ENCODE results near the gene CACNA1E. TPM values are rescaled to one million over a fixed set of nuclear protein-coding genes. Genes with fewer than 3 reads are reported as not detected.

The CACNA1E gene
- total RNA-seq, 6 experiments from 2014 or later: not detected

DNA sequence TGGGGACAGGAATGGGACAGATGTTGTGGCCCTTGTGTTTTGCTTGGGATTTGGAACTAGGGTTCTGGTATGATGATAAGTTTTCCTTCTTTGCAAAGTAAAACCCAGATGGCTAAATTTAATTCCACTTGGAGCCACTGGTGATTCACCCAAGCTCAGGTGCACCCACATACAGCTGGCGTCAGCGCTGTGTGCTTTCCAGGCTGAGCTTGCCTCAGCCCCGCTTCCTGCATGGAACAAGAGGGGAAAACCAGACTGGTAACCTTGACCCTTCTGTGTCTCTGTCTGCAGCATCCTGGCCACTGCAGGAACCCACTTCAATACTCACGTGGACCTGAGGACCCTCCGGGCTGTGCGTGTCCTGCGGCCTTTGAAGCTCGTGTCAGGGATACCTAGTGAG lies 94.2 kb downstream of the CACNA1E start:
- no peak overlapping the region for H3K27ac Mint-ChIP-seq
- no peak overlapping the region for H3K4me3 Mint-ChIP-seq
- no peaks in the 10 kb centered on the region; the same call in 1 of the 2 replicates for H3K27me3 Mint-ChIP-seq (ENCODE audit: insufficient read depth)
- no peaks in the 10 kb centered on the region for H3K4me1 Mint-ChIP-seq (ENCODE audit: low read depth)
- no peak for DNase-seq
- peaks cover 58% of the 10 kb centered on the region for H3K9me3 Mint-ChIP-seq
- TF ChIP-seq, protein P1, sequence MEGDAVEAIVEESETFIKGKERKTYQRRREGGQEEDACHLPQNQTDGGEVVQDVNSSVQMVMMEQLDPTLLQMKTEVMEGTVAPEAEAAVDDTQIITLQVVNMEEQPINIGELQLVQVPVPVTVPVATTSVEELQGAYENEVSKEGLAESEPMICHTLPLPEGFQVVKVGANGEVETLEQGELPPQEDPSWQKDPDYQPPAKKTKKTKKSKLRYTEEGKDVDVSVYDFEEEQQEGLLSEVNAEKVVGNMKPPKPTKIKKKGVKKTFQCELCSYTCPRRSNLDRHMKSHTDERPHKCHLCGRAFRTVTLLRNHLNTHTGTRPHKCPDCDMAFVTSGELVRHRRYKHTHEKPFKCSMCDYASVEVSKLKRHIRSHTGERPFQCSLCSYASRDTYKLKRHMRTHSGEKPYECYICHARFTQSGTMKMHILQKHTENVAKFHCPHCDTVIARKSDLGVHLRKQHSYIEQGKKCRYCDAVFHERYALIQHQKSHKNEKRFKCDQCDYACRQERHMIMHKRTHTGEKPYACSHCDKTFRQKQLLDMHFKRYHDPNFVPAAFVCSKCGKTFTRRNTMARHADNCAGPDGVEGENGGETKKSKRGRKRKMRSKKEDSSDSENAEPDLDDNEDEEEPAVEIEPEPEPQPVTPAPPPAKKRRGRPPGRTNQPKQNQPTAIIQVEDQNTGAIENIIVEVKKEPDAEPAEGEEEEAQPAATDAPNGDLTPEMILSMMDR (IDR thresholded peaks at IDR 0.05): no peak
- no peaks in the 10 kb centered on the region for H3K36me3 Mint-ChIP-seq (ENCODE audit: low read depth)

GRCh38 chr1:181583598-181583997 lies 100.3 kb downstream of the CACNA1E start:
- Mint-ChIP-seq H3K4me1 (ENCODE audit: low read depth) (no peaks in the 10 kb centered on the region), H3K27me3 (ENCODE audit: insufficient read depth) (no peaks in the 10 kb centered on the region), H3K27ac (no peak overlapping the region), H3K4me3 (no peak overlapping the region), H3K36me3 (ENCODE audit: low read depth) (no peaks in the 10 kb centered on the region), H3K9me3 (peaks cover 38% of the 10 kb centered on the region)
- no peak for DNase-seq
- TF ChIP-seq, protein P1 (IDR thresholded peaks at IDR 0.05): no peak; the same call in 1 of the 2 replicates

DNA sequence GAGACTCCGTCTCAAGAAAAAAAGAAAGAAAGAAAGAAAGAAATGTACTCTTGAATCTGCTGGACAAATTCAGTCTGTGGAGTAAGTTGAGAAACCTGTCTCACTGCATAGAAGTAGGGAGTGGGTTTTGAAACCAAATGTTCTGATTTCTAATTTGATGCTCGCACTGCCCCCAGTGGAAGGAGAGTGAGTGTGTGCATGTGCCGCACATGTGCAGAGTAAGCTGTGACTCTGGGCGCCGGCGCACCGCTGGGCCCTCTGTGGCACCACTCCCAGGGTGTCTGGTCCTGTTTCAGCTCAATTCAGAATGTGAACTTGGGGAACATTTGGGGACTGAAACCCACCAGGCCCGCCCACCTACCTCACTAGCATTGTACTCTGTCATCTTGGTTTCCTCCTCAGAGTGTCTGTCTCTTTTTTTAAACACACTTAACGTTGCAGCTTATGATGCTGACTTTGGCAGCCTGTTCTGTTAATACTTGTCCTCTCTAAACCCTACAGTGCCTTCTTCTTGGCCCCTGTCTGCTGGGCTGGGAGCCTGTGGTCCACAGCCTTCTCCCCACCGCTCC lies 104.6 kb downstream of the CACNA1E start:
- Mint-ChIP-seq H3K9me3 (peaks cover 26% of the 10 kb centered on the region), H3K36me3 (ENCODE audit: low read depth) (no peaks in the 10 kb centered on the region), H3K27me3 (ENCODE audit: insufficient read depth) (no peaks in the 10 kb centered on the region), H3K4me3 (no peak overlapping the region), H3K4me1 (ENCODE audit: low read depth) (no peaks in the 10 kb centered on the region), H3K27ac (no peak overlapping the region)
- TF ChIP-seq, protein P1 (IDR thresholded peaks at IDR 0.05): no peak
- DNase-seq: no peak

DNA sequence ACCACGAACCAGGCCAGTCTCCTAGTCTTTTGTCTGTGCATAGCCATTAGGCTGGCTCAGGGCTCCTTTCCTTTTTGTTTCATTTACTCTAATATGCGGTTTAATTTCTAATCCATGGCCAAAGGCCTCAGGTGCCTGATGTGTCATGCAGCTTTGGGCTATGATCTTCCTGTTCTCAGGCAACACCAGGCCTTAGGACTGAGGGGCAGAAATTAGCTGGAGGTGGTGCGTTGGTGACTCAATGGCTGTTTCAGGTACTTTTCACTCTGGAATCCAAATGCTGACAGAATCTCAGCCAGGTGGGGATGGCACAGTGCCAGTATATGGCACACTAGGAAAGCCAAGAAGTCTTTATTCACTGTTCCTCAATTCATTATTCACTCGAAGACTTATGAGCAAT lies 105.3 kb downstream of the CACNA1E start:
- TF ChIP-seq, protein P1 (IDR thresholded peaks at IDR 0.05): no peak
- Mint-ChIP-seq H3K27ac (no peak overlapping the region), H3K9me3 (peaks cover 27% of the 10 kb centered on the region), H3K27me3 (ENCODE audit: insufficient read depth) (no peaks in the 10 kb centered on the region), H3K4me3 (no peak overlapping the region), H3K4me1 (ENCODE audit: low read depth) (no peaks in the 10 kb centered on the region), H3K36me3 (ENCODE audit: low read depth) (no peaks in the 10 kb centered on the region)
- no peak for DNase-seq

DNA sequence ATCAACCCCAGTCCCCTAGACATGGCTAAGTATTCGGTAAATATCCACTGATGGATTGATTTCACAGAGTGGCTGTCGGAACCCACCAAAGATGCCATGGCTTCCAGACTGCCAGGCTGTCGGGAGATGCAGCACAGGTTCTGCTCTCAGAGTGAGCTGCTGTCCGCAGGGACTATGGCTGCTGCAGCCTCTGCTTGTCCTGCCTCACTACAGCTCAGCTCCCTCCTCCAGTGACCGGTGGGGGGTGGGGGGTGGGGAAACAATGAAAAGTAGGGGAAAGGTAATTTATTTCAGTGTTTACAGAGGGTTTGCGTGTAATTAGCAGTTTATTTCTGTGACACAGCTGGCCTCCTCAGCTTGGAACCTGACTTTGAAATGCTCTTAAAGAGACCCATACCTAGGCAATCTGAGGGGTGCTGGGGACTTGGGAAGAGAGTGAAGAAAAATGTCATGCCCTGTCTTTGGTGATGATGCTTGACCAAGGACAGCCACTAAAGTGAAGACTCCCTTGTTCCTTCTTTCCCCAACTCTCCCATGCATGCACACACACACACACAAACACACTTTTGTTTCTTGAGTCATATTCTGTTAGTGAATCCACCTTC lies 109.0 kb downstream of the CACNA1E start:
- Mint-ChIP-seq H3K27me3 (ENCODE audit: insufficient read depth) (peaks cover 2% of the 10 kb centered on the region; the same call in 1 of the 2 replicates), H3K4me3 (no peak overlapping the region), H3K4me1 (ENCODE audit: low read depth) (no peaks in the 10 kb centered on the region), H3K27ac (no peak overlapping the region), H3K9me3 (peaks cover 38% of the 10 kb centered on the region), H3K36me3 (ENCODE audit: low read depth) (no peaks in the 10 kb centered on the region)
- TF ChIP-seq, protein P1 (IDR thresholded peaks at IDR 0.05): no peak
- no peak for DNase-seq
